Measurements from ENCODE around the gene GPSM3. TPM values are rescaled to one million over a fixed set of nuclear protein-coding genes. Genes with fewer than 3 reads are reported as not detected.

Gene GPSM3
- total RNA-seq, 4 donors from 2014 or later = 10.0 to 46.2 (median 12.0) TPM

- TF ChIP-seq CTCF (IDR thresholded peaks at IDR 0.05; ENCODE audit: low read depth) = no peak
These were observed 30.1 kb upstream of the GPSM3 start for GRCh38 chr6:32222333-32223230.

DNA sequence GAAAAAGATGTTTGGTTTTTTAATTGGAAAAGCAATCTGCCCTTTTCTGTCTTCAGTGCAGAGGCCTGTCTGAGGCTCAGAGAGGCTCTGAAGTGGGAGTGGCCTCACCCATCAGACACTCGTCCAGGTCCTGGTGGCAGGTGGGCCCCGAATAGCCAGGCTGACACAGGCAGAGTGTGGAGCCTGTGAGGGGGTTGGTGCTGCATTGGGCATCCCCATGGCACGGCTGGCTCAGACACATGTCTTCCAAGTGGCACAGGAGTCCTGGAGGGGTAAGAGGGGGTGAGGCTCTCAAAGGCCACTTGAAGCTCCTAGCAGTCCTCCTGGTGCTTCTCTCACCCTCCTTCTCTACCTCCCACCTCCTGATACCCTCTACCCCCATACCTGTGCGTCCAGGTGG is 27.6 kb upstream of the GPSM3 start:
- TF ChIP-seq CTCF (IDR thresholded peaks at IDR 0.05; ENCODE audit: low read depth) = no peak

GRCh38 chr6:32218167-32218566 is 25.7 kb upstream of the GPSM3 start:
- TF ChIP-seq CTCF (IDR thresholded peaks at IDR 0.05; ENCODE audit: low read depth) = no peak

- no peak for TF ChIP-seq CTCF (IDR thresholded peaks at IDR 0.05; ENCODE audit: low read depth)
These were observed 24.6 kb upstream of the GPSM3 start for GRCh38 chr6:32216998-32217397.

- no peak for TF ChIP-seq CTCF (IDR thresholded peaks at IDR 0.05; ENCODE audit: low read depth)
These were observed 23.8 kb upstream of the GPSM3 start for GRCh38 chr6:32216285-32216684.

- no peak for TF ChIP-seq CTCF (IDR thresholded peaks at IDR 0.05; ENCODE audit: low read depth)
These were observed 23.2 kb upstream of the GPSM3 start for GRCh38 chr6:32215617-32216016.

DNA sequence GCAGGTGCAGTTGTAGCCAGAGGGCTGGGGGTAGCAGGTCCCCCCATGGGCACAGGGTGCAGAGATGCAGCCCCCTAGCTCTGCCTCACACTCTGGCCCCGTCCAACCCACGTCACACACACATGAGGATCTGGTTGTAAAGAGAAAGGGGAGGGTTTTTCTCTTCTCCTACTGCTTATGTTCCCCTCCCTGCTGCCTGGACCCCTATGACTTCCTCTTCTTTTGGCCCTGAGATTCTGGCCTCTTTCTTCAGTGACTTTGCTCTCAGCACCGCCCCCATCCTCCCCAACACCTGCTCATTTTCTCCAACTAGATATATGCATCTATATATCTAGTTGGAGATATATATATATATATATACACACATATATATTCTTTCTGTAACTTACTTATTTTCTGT is 21.7 kb upstream of the GPSM3 start:
- TF ChIP-seq CTCF (IDR thresholded peaks at IDR 0.05; ENCODE audit: low read depth) = no peak
